PFSK-1 (cell line): ENCODE data around the gene APBB1.

Experiments used
- FOXP2 ChIP-seq: optimal IDR thresholded peaks from 2 replicates; pipeline ENCODE3; 2011; ENCODE audit warnings: borderline replicate concordance, control low read depth, inconsistent platforms; ENCODE audit not compliant: insufficient read depth; ENCODE audit errors: extremely low read length, extremely low read depth
- POLR2AphosphoS5 ChIP-seq: IDR thresholded peaks from 2 replicates; pipeline ENCODE4 v1.6.1; 2012; ENCODE audit warnings: low read depth, mild to moderate bottlenecking, control low read depth, low read length, moderate library complexity
- SIN3A ChIP-seq: IDR thresholded peaks from 2 replicates; pipeline ENCODE4 v1.6.1; 2012; ENCODE audit warnings: mild to moderate bottlenecking, low read length, moderate library complexity, borderline replicate concordance; ENCODE audit not compliant: insufficient read depth
- TAF1 ChIP-seq: IDR thresholded peaks from 2 replicates; pipeline ENCODE4 v1.6.1; 2012; ENCODE audit warnings: low read length, control low read depth, borderline replicate concordance; ENCODE audit not compliant: insufficient read depth
- TF ChIP-seq, protein P1 (sequence below), 2 experiments: IDR thresholded peaks; 2 replicates each; pipeline versions ENCODE4 v1.6.1 to v1.8.0; 2011 to 2012; ENCODE audit warnings: low read depth in 2 of 2, low read length in 2 of 2, control low read depth in 1 of 2, inconsistent platforms in 1 of 2, mild to moderate bottlenecking in 1 of 2, moderate library complexity in 1 of 2; ENCODE audit not compliant: insufficient read depth in 1 of 2

APBB1 gene

GRCh38 chr11:6377902-6378639, 40.8 kb downstream of the APBB1 start:
- TF ChIP-seq FOXP2 (no peak), POLR2AphosphoS5 (no peak), SIN3A (no peak), TAF1 (no peak)
- TF ChIP-seq, protein P1, sequence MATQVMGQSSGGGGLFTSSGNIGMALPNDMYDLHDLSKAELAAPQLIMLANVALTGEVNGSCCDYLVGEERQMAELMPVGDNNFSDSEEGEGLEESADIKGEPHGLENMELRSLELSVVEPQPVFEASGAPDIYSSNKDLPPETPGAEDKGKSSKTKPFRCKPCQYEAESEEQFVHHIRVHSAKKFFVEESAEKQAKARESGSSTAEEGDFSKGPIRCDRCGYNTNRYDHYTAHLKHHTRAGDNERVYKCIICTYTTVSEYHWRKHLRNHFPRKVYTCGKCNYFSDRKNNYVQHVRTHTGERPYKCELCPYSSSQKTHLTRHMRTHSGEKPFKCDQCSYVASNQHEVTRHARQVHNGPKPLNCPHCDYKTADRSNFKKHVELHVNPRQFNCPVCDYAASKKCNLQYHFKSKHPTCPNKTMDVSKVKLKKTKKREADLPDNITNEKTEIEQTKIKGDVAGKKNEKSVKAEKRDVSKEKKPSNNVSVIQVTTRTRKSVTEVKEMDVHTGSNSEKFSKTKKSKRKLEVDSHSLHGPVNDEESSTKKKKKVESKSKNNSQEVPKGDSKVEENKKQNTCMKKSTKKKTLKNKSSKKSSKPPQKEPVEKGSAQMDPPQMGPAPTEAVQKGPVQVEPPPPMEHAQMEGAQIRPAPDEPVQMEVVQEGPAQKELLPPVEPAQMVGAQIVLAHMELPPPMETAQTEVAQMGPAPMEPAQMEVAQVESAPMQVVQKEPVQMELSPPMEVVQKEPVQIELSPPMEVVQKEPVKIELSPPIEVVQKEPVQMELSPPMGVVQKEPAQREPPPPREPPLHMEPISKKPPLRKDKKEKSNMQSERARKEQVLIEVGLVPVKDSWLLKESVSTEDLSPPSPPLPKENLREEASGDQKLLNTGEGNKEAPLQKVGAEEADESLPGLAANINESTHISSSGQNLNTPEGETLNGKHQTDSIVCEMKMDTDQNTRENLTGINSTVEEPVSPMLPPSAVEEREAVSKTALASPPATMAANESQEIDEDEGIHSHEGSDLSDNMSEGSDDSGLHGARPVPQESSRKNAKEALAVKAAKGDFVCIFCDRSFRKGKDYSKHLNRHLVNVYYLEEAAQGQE (IDR thresholded peaks at IDR 0.05; ENCODE audit: insufficient read depth in 1 of 2, low read depth in 2 of 2, low read length in 2 of 2), result no peak

DNA sequence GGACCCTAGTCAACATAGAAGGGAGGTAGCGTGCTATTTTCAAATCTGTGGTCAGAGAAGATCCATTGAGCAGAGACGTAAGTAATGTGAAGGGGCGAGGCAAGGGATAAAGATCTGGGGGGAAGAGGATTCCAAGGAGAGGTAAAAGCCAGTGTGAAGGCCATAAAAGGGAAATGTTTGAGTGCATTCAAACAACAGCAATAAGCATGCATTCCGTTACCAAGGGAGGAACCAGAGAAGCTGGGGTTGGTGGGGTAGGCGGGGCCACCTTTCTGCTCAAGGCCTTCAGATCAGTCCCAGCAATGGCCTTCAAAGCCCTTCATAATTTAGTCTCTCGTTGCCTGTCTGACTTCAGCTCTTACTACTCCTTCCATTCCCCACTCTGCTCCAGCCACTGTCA, 47.1 kb downstream of the APBB1 start:
- TF ChIP-seq POLR2AphosphoS5, result no peak
- TF ChIP-seq SIN3A, result no peak
- no peak for TF ChIP-seq FOXP2
- TF ChIP-seq TAF1, result no peak
- TF ChIP-seq, protein P1 (IDR thresholded peaks at IDR 0.05; ENCODE audit: insufficient read depth in 1 of 2, low read depth in 2 of 2, low read length in 2 of 2), result no peak

- no peak for TF ChIP-seq POLR2AphosphoS5
- TF ChIP-seq, protein P1 (IDR thresholded peaks at IDR 0.05; ENCODE audit: insufficient read depth in 1 of 2, low read depth in 2 of 2, low read length in 2 of 2), result no peak
Measured at GRCh38 chr11:6365659-6366058, 53.2 kb downstream of the APBB1 start.

DNA sequence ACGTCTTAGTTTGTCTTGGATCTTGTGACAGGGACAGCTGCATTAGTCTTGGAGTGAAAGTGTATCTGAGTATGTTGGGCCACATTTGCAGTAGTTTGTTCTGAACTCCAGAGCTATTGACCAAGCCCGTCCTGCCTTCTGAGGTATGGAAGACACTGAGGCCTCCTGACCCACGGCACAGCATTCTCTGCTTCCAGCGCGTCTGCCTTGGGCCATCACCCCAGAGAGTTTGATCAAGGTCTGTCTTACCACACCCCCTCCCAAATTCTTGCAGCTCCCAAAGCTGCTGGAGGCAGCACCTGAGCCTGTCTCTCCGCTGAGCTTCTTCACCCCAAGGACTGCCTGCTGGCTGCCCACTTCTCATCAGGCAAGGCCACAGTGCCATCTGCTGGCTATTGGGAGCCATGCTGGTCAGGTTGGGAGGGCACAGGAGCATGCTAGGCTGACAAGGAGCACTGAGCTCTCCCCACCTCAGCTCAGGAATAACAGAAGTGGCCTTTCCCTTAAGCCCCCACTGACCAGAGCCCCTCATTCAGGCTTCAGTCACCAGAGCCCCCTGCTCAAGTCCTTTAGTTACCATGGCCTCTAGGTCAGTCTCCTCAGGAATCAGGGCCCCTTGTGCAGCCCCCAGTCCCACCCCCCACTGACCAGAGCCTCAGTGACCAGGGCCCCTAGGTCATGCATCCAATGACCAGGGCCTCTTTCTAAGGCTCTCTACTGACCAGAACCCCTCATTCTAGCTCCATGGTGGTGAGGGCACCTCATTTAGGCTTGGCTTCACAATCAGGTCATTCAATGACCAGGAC, 55.8 kb downstream of the APBB1 start:
- TF ChIP-seq SIN3A (no peak), FOXP2 (peak; percentile 26)

GRCh38 chr11:6362185-6362872, 56.6 kb downstream of the APBB1 start:
- TF ChIP-seq, protein P1 (IDR thresholded peaks at IDR 0.05; ENCODE audit: insufficient read depth in 1 of 2, low read depth in 2 of 2, low read length in 2 of 2), result no peak
- TF ChIP-seq TAF1 (no peak), SIN3A (no peak), FOXP2 (no peak), POLR2AphosphoS5 (no peak)
